OCI-LY3 (cell line): Measurements from ENCODE around the gene NDUFAF7.
"Not testable (repeated sequence)": the region's sequence is repeated elsewhere in the genome, so short reads cannot be mapped to it uniquely, and the experiment has no call there.

Source experiments
- H2AFZ ChIP-seq: fragments of 200-600, 300-600 bp; shearing (Covaris generic); 2 replicates; pipeline ENCODE4 v1.6.0; 2014; ENCODE audit warnings: antibody characterized with exemption, low read depth, low read length
- H3K27ac ChIP-seq: fragments of 200-600, 300-600 bp; sonication (generic); 2 replicates; pipeline ENCODE4 v1.5.1; 2014; ENCODE audit warnings: mild to moderate bottlenecking, low read length, moderate library complexity, mixed read lengths
- H3K27me3 ChIP-seq: fragments of 200-600, 300-600 bp; sonication (generic); 2 replicates; pipeline ENCODE4 v1.6.1; 2014; ENCODE audit warnings: low read depth, low read length, mixed read lengths
- H3K36me3 ChIP-seq: fragments of 200-600, 300-600 bp; sonication (generic); replicated peaks from 2 replicates; pipeline ENCODE3; 2014; ENCODE audit warnings: low read depth, low read length, mixed read lengths
- H3K4me1 ChIP-seq: fragments of 300-600, 200-600 bp; sonication (generic); 2 replicates; pipeline ENCODE4 v1.6.1; 2014; ENCODE audit warnings: low read length, mixed read lengths
- H3K4me2 ChIP-seq: fragments of 200-600, 300-600 bp; sonication (generic); 2 replicates; pipeline ENCODE4 v1.6.1; 2014; ENCODE audit warnings: low read length, mixed read lengths
- H3K4me3 ChIP-seq: fragments of 300-600, 200-600 bp; sonication (generic); 2 replicates; pipeline ENCODE4 v1.5.1; 2014; ENCODE audit warnings: antibody characterized with exemption, mild to moderate bottlenecking, low read length, moderate library complexity
- H3K79me2 ChIP-seq: fragments of 300-600, 200-600 bp; shearing (Covaris generic); 2 replicates; pipeline ENCODE4 v1.6.1; 2014; ENCODE audit warnings: mild to moderate bottlenecking, low read length, mixed read lengths
- H3K9ac ChIP-seq: fragments of 300-600, 200-600 bp; shearing (Covaris generic); 2 replicates; pipeline ENCODE4 v1.6.0; 2014; ENCODE audit warnings: mild to moderate bottlenecking, low read length, moderate library complexity
- H3K9me3 ChIP-seq: fragments of 200-600, 300-600 bp; shearing (Covaris generic); 2 replicates; pipeline ENCODE4 v1.6.1; 2014; ENCODE audit warnings: low read length, mixed read lengths; ENCODE audit not compliant: insufficient read depth
- H4K20me1 ChIP-seq: fragments of 200-600, 300-600 bp; sonication (generic); 2 replicates; pipeline ENCODE4 v1.6.1; 2016; ENCODE audit warnings: low read length, mixed read lengths; ENCODE audit not compliant: insufficient read depth
- EZH2phosphoT487 ChIP-seq: fragments of 200-600 bp; shearing (Covaris generic); IDR thresholded peaks from 2 replicates; pipeline ENCODE4 v1.6.1; 2018; ENCODE audit warnings: antibody characterized with exemption, mixed run types, low read depth
- TF ChIP-seq, protein P1 (sequence below): fragments of 200-600, 300-600 bp; sonication (generic); IDR thresholded peaks from 2 replicates; pipeline ENCODE4 v1.5.1; 2014; ENCODE audit warnings: antibody characterized with exemption, low read length, low read depth

Gene NDUFAF7

GRCh38 chr2:37205689-37206341 is 25.6 kb upstream of the NDUFAF7 start:
- no peak overlapping the region for H3K4me2 ChIP-seq
- peaks cover 53% of the 10 kb centered on the region for H3K79me2 ChIP-seq
- TF ChIP-seq, protein P1, sequence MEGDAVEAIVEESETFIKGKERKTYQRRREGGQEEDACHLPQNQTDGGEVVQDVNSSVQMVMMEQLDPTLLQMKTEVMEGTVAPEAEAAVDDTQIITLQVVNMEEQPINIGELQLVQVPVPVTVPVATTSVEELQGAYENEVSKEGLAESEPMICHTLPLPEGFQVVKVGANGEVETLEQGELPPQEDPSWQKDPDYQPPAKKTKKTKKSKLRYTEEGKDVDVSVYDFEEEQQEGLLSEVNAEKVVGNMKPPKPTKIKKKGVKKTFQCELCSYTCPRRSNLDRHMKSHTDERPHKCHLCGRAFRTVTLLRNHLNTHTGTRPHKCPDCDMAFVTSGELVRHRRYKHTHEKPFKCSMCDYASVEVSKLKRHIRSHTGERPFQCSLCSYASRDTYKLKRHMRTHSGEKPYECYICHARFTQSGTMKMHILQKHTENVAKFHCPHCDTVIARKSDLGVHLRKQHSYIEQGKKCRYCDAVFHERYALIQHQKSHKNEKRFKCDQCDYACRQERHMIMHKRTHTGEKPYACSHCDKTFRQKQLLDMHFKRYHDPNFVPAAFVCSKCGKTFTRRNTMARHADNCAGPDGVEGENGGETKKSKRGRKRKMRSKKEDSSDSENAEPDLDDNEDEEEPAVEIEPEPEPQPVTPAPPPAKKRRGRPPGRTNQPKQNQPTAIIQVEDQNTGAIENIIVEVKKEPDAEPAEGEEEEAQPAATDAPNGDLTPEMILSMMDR: no peak
- no peak for TF ChIP-seq EZH2phosphoT487
- no peak overlapping the region for H3K9ac ChIP-seq
- no peak overlapping the region for H2AFZ ChIP-seq
- H3K27me3 ChIP-seq: no peaks in the 10 kb centered on the region
- no peak overlapping the region for H3K27ac ChIP-seq
- no peaks in the 10 kb centered on the region for H3K4me1 ChIP-seq
- peaks cover 10% of the 10 kb centered on the region for H4K20me1 ChIP-seq
- no peak overlapping the region for H3K4me3 ChIP-seq
- H3K36me3 ChIP-seq: peaks cover 81% of the 10 kb centered on the region
- H3K9me3 ChIP-seq: peaks cover 6% of the 10 kb centered on the region; the same call in 1 of the 2 replicates

DNA sequence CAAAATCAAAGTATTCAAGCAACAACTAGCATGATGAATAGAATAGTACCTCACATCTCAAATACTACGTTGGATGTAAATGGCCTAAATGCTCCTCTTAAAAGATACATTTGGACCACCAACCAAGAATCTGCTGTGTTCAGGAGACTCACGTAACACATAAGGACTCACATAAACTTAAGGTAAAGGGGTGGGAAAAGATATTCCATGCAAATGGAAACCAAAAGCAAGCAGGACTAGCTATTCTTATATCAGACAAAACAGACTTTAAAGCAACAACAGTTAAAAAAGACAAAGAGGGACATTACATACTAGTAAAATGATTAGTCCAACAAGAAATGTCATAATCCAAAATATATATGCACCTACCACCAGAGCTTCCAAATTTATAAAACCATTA is 24.7 kb upstream of the NDUFAF7 start:
- H3K9ac ChIP-seq, H3K4me1 ChIP-seq, H3K4me2 ChIP-seq, H3K9me3 ChIP-seq, H3K27ac ChIP-seq, H2AFZ ChIP-seq, H3K27me3 ChIP-seq, H3K4me3 ChIP-seq: not testable (repeated sequence)
- Histone ChIP-seq H3K36me3 (peaks cover 81% of the 10 kb centered on the region), H3K79me2 (peaks cover 53% of the 10 kb centered on the region), H4K20me1 (peaks cover 10% of the 10 kb centered on the region)

GRCh38 chr2:37211212-37211611 is 20.2 kb upstream of the NDUFAF7 start:
- peaks cover 69% of the 10 kb centered on the region for H3K36me3 ChIP-seq
- peaks cover 10% of the 10 kb centered on the region for H4K20me1 ChIP-seq
- TF ChIP-seq, protein P1: no peak
- TF ChIP-seq EZH2phosphoT487: no peak
- no peak overlapping the region for H3K9ac ChIP-seq
- no peak overlapping the region for H3K27ac ChIP-seq
- no peak overlapping the region for H3K4me2 ChIP-seq
- no peaks in the 10 kb centered on the region for H3K9me3 ChIP-seq
- H3K27me3 ChIP-seq: no peaks in the 10 kb centered on the region
- H3K4me3 ChIP-seq: no peak overlapping the region
- peaks cover 36% of the 10 kb centered on the region for H3K79me2 ChIP-seq
- H2AFZ ChIP-seq: no peak overlapping the region
- no peaks in the 10 kb centered on the region for H3K4me1 ChIP-seq

- Histone ChIP-seq H3K36me3 (peaks cover 67% of the 10 kb centered on the region), H3K4me2 (no peak overlapping the region), H3K9ac (no peak overlapping the region), H3K4me3 (no peak overlapping the region), H3K27me3 (no peaks in the 10 kb centered on the region), H4K20me1 (peaks cover 7% of the 10 kb centered on the region; the same call in 1 of the 2 replicates), H3K79me2 (peaks cover 29% of the 10 kb centered on the region), H3K27ac (no peak overlapping the region), H2AFZ (no peak overlapping the region), H3K9me3 (no peaks in the 10 kb centered on the region), H3K4me1 (no peaks in the 10 kb centered on the region)
- TF ChIP-seq EZH2phosphoT487: no peak
- TF ChIP-seq, protein P1: no peak
Measured at GRCh38 chr2:37211939-37212338, 19.5 kb upstream of the NDUFAF7 start.
